MCF 10A (cell line): ENCODE data around the gene CSNK1G2. TPM values are rescaled to one million over a fixed set of nuclear protein-coding genes. Genes with fewer than 3 reads are reported as not detected.

Source experiments
- BruUV-seq: library from RNA; stranded (reverse); fragments of 400-500 nt; replicated peaks from 2 replicates; lab custom pipeline; 2021; lab: Mats Ljungman, UMichigan
- CTCF ChIA-PET: fragments of 300-600 bp; sonication (Branson Sonifier 250); formaldehyde crosslinking; extraction: SDS; loops from one replicate; lab custom pipeline; 2021; ENCODE audit warnings: antibody characterized with exemption, inconsistent platforms; lab: Yijun Ruan, JAX
- POLR2A ChIA-PET: fragments of 300-600, 350-650 bp; sonication (Branson Sonifier 250); formaldehyde crosslinking; extraction: SDS; loops from one replicate; lab custom pipeline; 2020; ENCODE audit warnings: antibody characterized with exemption, inconsistent platforms; lab: Yijun Ruan, JAX
- DNase-seq: peaks from one replicate; pipeline ENCODE4 v3.0.0-alpha.2; 2018; ENCODE audit not compliant: unreplicated experiment
- H3K27ac Mint-ChIP-seq: one replicate; pipeline ENCODE4 v1.8.0; 2022; ENCODE audit warnings: mild to moderate bottlenecking, low read depth, mixed read lengths; ENCODE audit not compliant: unreplicated experiment
- H3K27me3 Mint-ChIP-seq: one replicate; pipeline ENCODE4 v1.8.0; 2022; ENCODE audit warnings: mixed read lengths; ENCODE audit not compliant: insufficient read depth, unreplicated experiment
- H3K36me3 Mint-ChIP-seq: one replicate; pipeline ENCODE4 v1.8.0; 2022; ENCODE audit warnings: mild to moderate bottlenecking, moderate library complexity, mixed read lengths; ENCODE audit not compliant: insufficient read depth, unreplicated experiment
- H3K4me1 Mint-ChIP-seq: one replicate; pipeline ENCODE4 v1.8.0; 2022; ENCODE audit warnings: mixed read lengths; ENCODE audit not compliant: insufficient read depth, unreplicated experiment
- H3K4me3 Mint-ChIP-seq: one replicate; pipeline ENCODE4 v1.8.0; 2022; ENCODE audit warnings: mild to moderate bottlenecking, moderate library complexity, mixed read lengths; ENCODE audit not compliant: unreplicated experiment
- H3K9me3 Mint-ChIP-seq: one replicate; pipeline ENCODE4 v1.8.0; 2022; ENCODE audit warnings: mixed read lengths; ENCODE audit not compliant: unreplicated experiment
- CTCF ChIP-seq: fragments of 200-600 bp; IDR thresholded peaks from one replicate; pipeline ENCODE4 v1.8.0; 2022; ENCODE audit warnings: antibody characterized with exemption, mild to moderate bottlenecking; ENCODE audit not compliant: unreplicated experiment
- intact Hi-C: fragments of 100-400 bp; cut with micrococcal nuclease; formaldehyde crosslinking; loops from 2 replicates; pipeline ENCODE4 v1.14.1; 2022
- total RNA-seq: library from RNA; stranded (reverse); gene quantifications from 2 replicates; pipeline ENCODE4 v1.2.3, GENCODE V29; 2022

CSNK1G2 gene
- total RNA-seq, 1 experiment from 2014 or later, result 48.5 TPM

- H3K9me3 Mint-ChIP-seq, result no peaks in the 10 kb centered on the region
- H3K27ac Mint-ChIP-seq, result no peak overlapping the region
- no peak overlapping the region for H3K4me3 Mint-ChIP-seq
- ChIA-PET POLR2A (no interaction called here), CTCF (no interaction called here)
- no peak for DNase-seq
- peaks cover 22% of the 10 kb centered on the region for H3K36me3 Mint-ChIP-seq
- no peaks in the 10 kb centered on the region for H3K27me3 Mint-ChIP-seq
- intact Hi-C loops, result no loop called here
- TF ChIP-seq CTCF, result no peak
- H3K4me1 Mint-ChIP-seq, result no peaks in the 10 kb centered on the region
- BruUV-seq, result no TSS peak
Measured at GRCh38 chr19:1955171-1956121, 14.5 kb downstream of the CSNK1G2 start.

- POLR2A ChIA-PET, result no interaction called here
- intact Hi-C loops, result no loop called here
- Mint-ChIP-seq H3K9me3 (no peaks in the 10 kb centered on the region), H3K27ac (no peak overlapping the region), H3K36me3 (peaks cover 21% of the 10 kb centered on the region), H3K4me3 (no peak overlapping the region), H3K4me1 (no peaks in the 10 kb centered on the region), H3K27me3 (no peaks in the 10 kb centered on the region)
- no peak for DNase-seq
- CTCF ChIA-PET, result no interaction called here
- TF ChIP-seq CTCF, result no peak
- no TSS peak for BruUV-seq
Measured at GRCh38 chr19:1956122-1956494, 15.1 kb downstream of the CSNK1G2 start.

- no TSS peak for BruUV-seq
- intact Hi-C loops, result no loop called here
Measured at GRCh38 chr19:1956868-1957492, 16.0 kb downstream of the CSNK1G2 start.

More at GRCh38 chr19:1956868-1957492, 16.0 kb downstream of the CSNK1G2 start:
- TF ChIP-seq CTCF, result no peak
- H3K36me3 Mint-ChIP-seq, result peaks cover 24% of the 10 kb centered on the region
- no peaks in the 10 kb centered on the region for H3K4me1 Mint-ChIP-seq
- H3K27ac Mint-ChIP-seq, result no peak overlapping the region
- DNase-seq, result no peak
- no peak overlapping the region for H3K4me3 Mint-ChIP-seq
- H3K9me3 Mint-ChIP-seq, result no peaks in the 10 kb centered on the region
- H3K27me3 Mint-ChIP-seq, result no peaks in the 10 kb centered on the region
- ChIA-PET CTCF (no interaction called here), POLR2A (no interaction called here)
